OCI-LY7 (cell line): ENCODE data around the gene POU6F2. TPM values are rescaled to one million over a fixed set of nuclear protein-coding genes. Genes with fewer than 3 reads are reported as not detected.

Experiments used
- BruUV-seq: library from RNA; stranded (reverse); fragments of 400-500 nt; replicated peaks from 2 replicates; lab custom pipeline; 2021; lab: Mats Ljungman, UMichigan
- CTCF ChIA-PET: fragments of 300-600 bp; sonication (Branson Sonifier 250); formaldehyde crosslinking; loops from one replicate; lab custom pipeline; 2022; ENCODE audit warnings: antibody characterized with exemption; ENCODE audit not compliant: unreplicated experiment; lab: Charles Lee
- POLR2A ChIA-PET: fragments of 300-600 bp; sonication (Branson Sonifier 250); formaldehyde crosslinking; loops from one replicate; lab custom pipeline; 2022; ENCODE audit warnings: antibody characterized with exemption; lab: Charles Lee
- DNase-seq: peaks from one replicate; pipeline ENCODE4 v3.0.0-alpha.2; 2015; ENCODE audit warnings: low spot score
- H2AFZ ChIP-seq: fragments of 200-600 bp; sonication (generic), shearing (Covaris generic); 2 replicates; pipeline ENCODE4 v1.6.1; 2014; ENCODE audit warnings: mild to moderate bottlenecking, antibody characterized with exemption, low read length, moderate library complexity
- H3K27ac ChIP-seq: fragments of 200-600 bp; sonication (generic); 2 replicates; pipeline ENCODE4 v1.5.1; 2014; ENCODE audit warnings: mixed run types, low read depth, mild to moderate bottlenecking, moderate library complexity, low read length, inconsistent platforms; ENCODE audit not compliant: poor library complexity, severe bottlenecking
- H3K36me3 ChIP-seq: fragments of 200-600 bp; sonication (generic); 2 replicates; pipeline ENCODE4 v1.6.1; 2014; ENCODE audit warnings: mild to moderate bottlenecking, antibody characterized with exemption, low read length, moderate library complexity, mixed read lengths; ENCODE audit not compliant: insufficient read depth
- H3K4me1 ChIP-seq: fragments of 200-600 bp; sonication (generic); 2 replicates; pipeline ENCODE4 v1.5.1; 2014; ENCODE audit warnings: mild to moderate bottlenecking, low read length; ENCODE audit not compliant: insufficient read depth, poor library complexity, severe bottlenecking
- H3K4me2 ChIP-seq: fragments of 200-600 bp; sonication (generic); 2 replicates; pipeline ENCODE4 v1.6.1; 2014; ENCODE audit warnings: mild to moderate bottlenecking, low read length
- H3K4me3 ChIP-seq: fragments of 200-600 bp; sonication (generic); 2 replicates; pipeline ENCODE4 v1.5.1; 2014; ENCODE audit warnings: mild to moderate bottlenecking, low read depth, low read length; ENCODE audit not compliant: poor library complexity, severe bottlenecking
- H3K79me2 ChIP-seq: fragments of 200-600 bp; sonication (generic); 2 replicates; pipeline ENCODE4 v1.6.1; 2016; ENCODE audit warnings: low read depth, mild to moderate bottlenecking, low read length, moderate library complexity, mixed read lengths; ENCODE audit not compliant: insufficient read depth
- H3K9me2 ChIP-seq: fragments of 200-600 bp; sonication (generic); 2 replicates; pipeline ENCODE4 v1.6.1; 2016; ENCODE audit warnings: mild to moderate bottlenecking, low read length, mixed read lengths; ENCODE audit not compliant: insufficient read depth
- H3K9me3 ChIP-seq: fragments of 200-600 bp; sonication (generic); 2 replicates; pipeline ENCODE4 v1.6.1; 2014; ENCODE audit warnings: mild to moderate bottlenecking, mixed run types, low read length, mixed read lengths
- H4K20me1 ChIP-seq: fragments of 200-600 bp; sonication (generic); 2 replicates; pipeline ENCODE4 v1.6.1; 2014; ENCODE audit warnings: mild to moderate bottlenecking, antibody characterized with exemption, low read length, moderate library complexity, mixed read lengths; ENCODE audit not compliant: insufficient read depth
- EZH2phosphoT487 ChIP-seq: fragments of 200-600 bp; sonication (generic); IDR thresholded peaks from 2 replicates; pipeline ENCODE4 v1.6.1; 2018; ENCODE audit warnings: low read depth, borderline replicate concordance, mild to moderate bottlenecking, mixed run types, antibody characterized with exemption, low read length, moderate library complexity, mixed read lengths
- intact Hi-C: fragments of 100-400 bp; cut with micrococcal nuclease; formaldehyde crosslinking; loops from one replicate; pipeline ENCODE4 v1.10.0; 2022; ENCODE audit not compliant: unreplicated experiment
- total RNA-seq, 2 experiments: library from RNA; depleted of rRNA in 1 of 2; stranded (reverse); fragments of >200 nt in 1 of 2; shearing (Covaris generic) in 1 of 2; gene quantifications; 2 replicates each; pipeline ENCODE4 v1.2.3, GENCODE V29; 2014 to 2022
- TF ChIP-seq, protein P1 (sequence below): fragments of 200-600 bp; sonication (generic); conservative IDR thresholded peaks from 2 replicates; pipeline ENCODE4 v1.5.1; 2014; ENCODE audit warnings: mild to moderate bottlenecking, antibody characterized with exemption, low read length, moderate library complexity, mixed read lengths

The POU6F2 gene
- total RNA-seq, 2 experiments from 2014 or later = 0.40 TPM; not detected in 1

- DNase-seq = no peak
- intact Hi-C loops = no loop called here
Measured at GRCh38 chr7:39460486-39460885, 482.8 kb downstream of the POU6F2 start.

DNA sequence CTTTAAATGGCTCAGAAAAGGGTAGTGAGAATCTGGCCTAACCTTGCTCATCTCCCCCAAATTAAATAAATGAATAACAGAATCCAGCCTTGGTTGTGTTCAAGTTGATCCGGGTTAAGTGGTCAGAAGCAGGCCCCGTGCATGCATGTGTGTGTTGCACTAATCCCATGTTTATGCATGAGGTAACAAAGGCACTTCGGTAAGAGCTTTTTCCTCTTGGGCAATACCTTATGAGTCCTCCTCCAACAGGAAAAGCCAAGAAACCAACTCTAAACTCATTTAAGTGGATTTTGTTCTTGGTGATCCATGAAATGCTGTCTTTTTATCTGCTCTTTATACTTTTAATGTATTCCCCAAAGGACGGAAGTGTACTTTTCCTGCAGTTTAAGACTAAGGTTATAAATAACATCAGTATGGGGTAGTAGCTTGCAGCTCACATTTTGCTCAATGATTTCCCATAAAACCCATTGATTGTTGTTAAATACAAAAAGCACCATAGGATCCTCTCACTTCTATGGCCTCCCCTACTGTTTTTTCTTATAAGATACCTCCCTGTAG lies 483.6 kb downstream of the POU6F2 start:
- H3K4me1 ChIP-seq = no peaks in the 10 kb centered on the region
- TF ChIP-seq EZH2phosphoT487 = no peak
- TF ChIP-seq, protein P1, sequence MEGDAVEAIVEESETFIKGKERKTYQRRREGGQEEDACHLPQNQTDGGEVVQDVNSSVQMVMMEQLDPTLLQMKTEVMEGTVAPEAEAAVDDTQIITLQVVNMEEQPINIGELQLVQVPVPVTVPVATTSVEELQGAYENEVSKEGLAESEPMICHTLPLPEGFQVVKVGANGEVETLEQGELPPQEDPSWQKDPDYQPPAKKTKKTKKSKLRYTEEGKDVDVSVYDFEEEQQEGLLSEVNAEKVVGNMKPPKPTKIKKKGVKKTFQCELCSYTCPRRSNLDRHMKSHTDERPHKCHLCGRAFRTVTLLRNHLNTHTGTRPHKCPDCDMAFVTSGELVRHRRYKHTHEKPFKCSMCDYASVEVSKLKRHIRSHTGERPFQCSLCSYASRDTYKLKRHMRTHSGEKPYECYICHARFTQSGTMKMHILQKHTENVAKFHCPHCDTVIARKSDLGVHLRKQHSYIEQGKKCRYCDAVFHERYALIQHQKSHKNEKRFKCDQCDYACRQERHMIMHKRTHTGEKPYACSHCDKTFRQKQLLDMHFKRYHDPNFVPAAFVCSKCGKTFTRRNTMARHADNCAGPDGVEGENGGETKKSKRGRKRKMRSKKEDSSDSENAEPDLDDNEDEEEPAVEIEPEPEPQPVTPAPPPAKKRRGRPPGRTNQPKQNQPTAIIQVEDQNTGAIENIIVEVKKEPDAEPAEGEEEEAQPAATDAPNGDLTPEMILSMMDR = no peak
- DNase-seq = no peak
- H2AFZ ChIP-seq = no peak overlapping the region
- no peak overlapping the region for H3K27ac ChIP-seq
- no peaks in the 10 kb centered on the region for H3K9me2 ChIP-seq
- ChIA-PET CTCF (no interaction called here), POLR2A (interaction anchor here (0.6 to 1.3 kb wide), 2 partner anchors 21 to 59 kb away, joined by 3 to 4 read pairs; no protein-coding TSS in a partner anchor)
- intact Hi-C loops = no loop called here
- H3K9me3 ChIP-seq = no peaks in the 10 kb centered on the region
- no peak overlapping the region for H3K4me3 ChIP-seq
- H3K4me2 ChIP-seq = no peak overlapping the region
- H4K20me1 ChIP-seq = no peaks in the 10 kb centered on the region
- H3K36me3 ChIP-seq = no peaks in the 10 kb centered on the region
- no TSS peak for BruUV-seq
- no peaks in the 10 kb centered on the region for H3K79me2 ChIP-seq

More at GRCh38 chr7:39460486-39460885, 482.8 kb downstream of the POU6F2 start:
- H3K4me3 ChIP-seq = no peak overlapping the region
- ChIA-PET POLR2A (interaction anchor here (0.6 kb wide), 1 partner anchor 59 kb away, joined by 4 read pairs; no protein-coding TSS in a partner anchor), CTCF (no interaction called here)
- H3K36me3 ChIP-seq = no peaks in the 10 kb centered on the region
- no peak overlapping the region for H3K4me2 ChIP-seq
- no peak overlapping the region for H3K27ac ChIP-seq
- no peaks in the 10 kb centered on the region for H3K4me1 ChIP-seq
- no peaks in the 10 kb centered on the region for H3K9me3 ChIP-seq
- H3K79me2 ChIP-seq = no peaks in the 10 kb centered on the region
- no peak overlapping the region for H2AFZ ChIP-seq
- no peak for TF ChIP-seq EZH2phosphoT487
- TF ChIP-seq, protein P1 = no peak
- no peaks in the 10 kb centered on the region for H4K20me1 ChIP-seq
- BruUV-seq = no TSS peak
- H3K9me2 ChIP-seq = no peaks in the 10 kb centered on the region

DNA sequence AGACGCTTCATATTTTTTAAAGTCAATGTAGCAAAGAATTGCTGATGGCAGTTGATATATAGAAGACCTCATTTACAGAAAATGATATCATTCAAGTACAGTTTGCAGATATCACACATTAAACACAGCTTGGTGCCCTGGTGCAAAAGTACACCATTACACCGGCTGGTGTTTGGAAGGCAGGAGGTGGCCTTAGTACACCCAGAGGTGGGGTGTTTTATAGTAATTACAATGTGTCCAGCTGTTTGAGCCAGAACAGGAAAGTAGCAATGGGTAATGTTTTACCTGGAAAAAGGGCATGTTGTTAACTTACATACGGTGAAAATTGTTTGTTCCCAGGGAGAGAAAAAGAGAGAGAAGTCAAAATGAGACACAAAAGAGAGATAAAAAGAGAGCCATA lies 485.5 kb downstream of the POU6F2 start:
- no peaks in the 10 kb centered on the region; the same call in 1 of the 2 replicates for H3K9me2 ChIP-seq
- H3K4me1 ChIP-seq = no peaks in the 10 kb centered on the region
- TF ChIP-seq, protein P1 = no peak
- no peak for TF ChIP-seq EZH2phosphoT487
- no peaks in the 10 kb centered on the region for H3K9me3 ChIP-seq
- no peak overlapping the region for H3K4me3 ChIP-seq
- no peaks in the 10 kb centered on the region for H3K36me3 ChIP-seq
- H4K20me1 ChIP-seq = no peaks in the 10 kb centered on the region
- BruUV-seq = no TSS peak
- H2AFZ ChIP-seq = no peak overlapping the region
- intact Hi-C loops = no loop called here
- no peak for DNase-seq
- ChIA-PET POLR2A (no interaction called here), CTCF (no interaction called here)
- H3K79me2 ChIP-seq = no peaks in the 10 kb centered on the region
- H3K4me2 ChIP-seq = no peak overlapping the region
- H3K27ac ChIP-seq = no peak overlapping the region
